ENCODE data around the gene GGT7.

GRCh38 chr20:34904202-34904621 is 31.6 kb upstream of the GGT7 start:
- TF ChIP-seq CTCF (IDR thresholded peaks at IDR 0.05; ENCODE audit: insufficient read depth, low read depth, low read length) (no peak), EZH2 (IDR thresholded peaks at IDR 0.05; ENCODE audit: insufficient read depth, low read length) (no peak)
